Measurements from ENCODE around the gene TLE1. TPM values are rescaled to one million over a fixed set of nuclear protein-coding genes. Genes with fewer than 3 reads are reported as not detected.

The TLE1 gene
- total and polyA plus RNA-seq, 2 experiments from 2014 or later: 100 to 117 TPM

DNA sequence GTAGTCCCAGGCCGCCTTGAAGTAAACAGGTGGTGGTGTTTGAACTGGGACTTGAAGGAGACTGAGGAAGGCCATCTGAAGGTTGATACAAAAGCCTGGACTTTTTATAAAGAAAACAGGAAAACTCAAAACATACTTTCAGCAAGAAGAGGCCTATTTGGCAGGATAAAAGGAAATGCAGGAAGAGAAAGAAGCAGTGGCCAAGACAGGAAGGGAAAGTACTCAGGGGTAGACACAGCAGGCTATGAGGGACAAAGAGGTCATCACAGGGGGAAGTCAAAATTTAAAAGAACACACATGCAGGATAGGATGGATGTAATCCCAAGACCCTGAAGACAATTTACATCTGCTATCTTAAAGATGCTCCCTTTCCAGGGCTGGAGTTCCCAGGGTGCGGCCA is 13.0 kb downstream of the TLE1 start:
- no peaks in the 10 kb centered on the region for H3K9me2 ChIP-seq (replicated peaks; ENCODE audit: insufficient read depth)
- H3K4me1 ChIP-seq (ENCODE audit: insufficient read depth): peaks cover 14% of the 10 kb centered on the region
- H3K27ac ChIP-seq: no peak overlapping the region
- DNase-seq (ENCODE audit: low spot score): no peak
- WGBS (ENCODE audit: low lambda C conversion rate, missing lambda C conversion rate): 98% methylated on average over 2 of the region's 2 CpGs
- peaks cover 98% of the 10 kb centered on the region for H3K79me2 ChIP-seq
- no peak overlapping the region for H2AFZ ChIP-seq
- no peaks in the 10 kb centered on the region for H3K9me3 ChIP-seq (ENCODE audit: low read depth)
- H3K4me2 ChIP-seq: no peak overlapping the region
- no peak overlapping the region for H3K4me3 ChIP-seq
- H3K36me3 ChIP-seq (replicated peaks; ENCODE audit: insufficient read depth, low read depth): peaks cover 3% of the 10 kb centered on the region
- no peaks in the 10 kb centered on the region for H3K27me3 ChIP-seq
- H4K20me1 ChIP-seq (ENCODE audit: insufficient read depth, poor library complexity, severe bottlenecking): peaks cover 87% of the 10 kb centered on the region
- TF ChIP-seq EZH2 (IDR thresholded peaks at IDR 0.05; ENCODE audit: borderline replicate concordance) (no peak), EZH2phosphoT487 (IDR thresholded peaks at IDR 0.05; ENCODE audit: low read depth, severe bottlenecking, unreplicated experiment) (no peak), CTCF (IDR thresholded peaks at IDR 0.05; ENCODE audit: poor library complexity) (no peak)

GRCh38 chr9:81673310-81673709 is 16.0 kb downstream of the TLE1 start:
- Histone ChIP-seq H3K36me3 (replicated peaks; ENCODE audit: insufficient read depth, low read depth) (peaks cover 3% of the 10 kb centered on the region), H3K4me2 (no peak overlapping the region), H4K20me1 (ENCODE audit: insufficient read depth, poor library complexity, severe bottlenecking) (peaks cover 86% of the 10 kb centered on the region), H3K79me2 (peaks cover 98% of the 10 kb centered on the region), H3K4me3 (no peak overlapping the region), H3K9me2 (replicated peaks; ENCODE audit: insufficient read depth) (no peaks in the 10 kb centered on the region), H3K9me3 (ENCODE audit: low read depth) (no peaks in the 10 kb centered on the region), H3K4me1 (ENCODE audit: insufficient read depth) (peaks cover 14% of the 10 kb centered on the region), H2AFZ (no peak overlapping the region), H3K27ac (no peak overlapping the region), H3K27me3 (no peaks in the 10 kb centered on the region)
- no peak for DNase-seq (ENCODE audit: low spot score)
- whole genome bisulfite sequencing (ENCODE audit: low lambda C conversion rate, missing lambda C conversion rate): 75% methylated on average over 5 of the region's 5 CpGs
- TF ChIP-seq CTCF (IDR thresholded peaks at IDR 0.05; ENCODE audit: poor library complexity) (no peak), EZH2 (IDR thresholded peaks at IDR 0.05; ENCODE audit: borderline replicate concordance) (no peak), EZH2phosphoT487 (IDR thresholded peaks at IDR 0.05; ENCODE audit: low read depth, severe bottlenecking, unreplicated experiment) (no peak)

GRCh38 chr9:81671880-81672280 is 17.5 kb downstream of the TLE1 start:
- H3K4me3 ChIP-seq: no peak overlapping the region
- H3K4me2 ChIP-seq: no peak overlapping the region
- TF ChIP-seq EZH2phosphoT487 (IDR thresholded peaks at IDR 0.05; ENCODE audit: low read depth, severe bottlenecking, unreplicated experiment): no peak
- TF ChIP-seq CTCF (IDR thresholded peaks at IDR 0.05; ENCODE audit: poor library complexity): no peak
- no peak for TF ChIP-seq EZH2 (IDR thresholded peaks at IDR 0.05; ENCODE audit: borderline replicate concordance)
- no peak overlapping the region for H3K27ac ChIP-seq
- H3K9me3 ChIP-seq (ENCODE audit: low read depth): no peaks in the 10 kb centered on the region
- peaks cover 3% of the 10 kb centered on the region for H3K36me3 ChIP-seq (replicated peaks; ENCODE audit: insufficient read depth, low read depth)
- 94% methylated on average over 3 of the region's 3 CpGs for WGBS (ENCODE audit: low lambda C conversion rate, missing lambda C conversion rate)
- peaks cover 98% of the 10 kb centered on the region for H3K79me2 ChIP-seq
- no peaks in the 10 kb centered on the region for H3K27me3 ChIP-seq
- H3K4me1 ChIP-seq (ENCODE audit: insufficient read depth): peaks cover 14% of the 10 kb centered on the region
- DNase-seq (ENCODE audit: low spot score): peak; percentile 28
- no peak overlapping the region for H2AFZ ChIP-seq
- peaks cover 90% of the 10 kb centered on the region for H4K20me1 ChIP-seq (ENCODE audit: insufficient read depth, poor library complexity, severe bottlenecking)
- H3K9me2 ChIP-seq (replicated peaks; ENCODE audit: insufficient read depth): no peaks in the 10 kb centered on the region

DNA sequence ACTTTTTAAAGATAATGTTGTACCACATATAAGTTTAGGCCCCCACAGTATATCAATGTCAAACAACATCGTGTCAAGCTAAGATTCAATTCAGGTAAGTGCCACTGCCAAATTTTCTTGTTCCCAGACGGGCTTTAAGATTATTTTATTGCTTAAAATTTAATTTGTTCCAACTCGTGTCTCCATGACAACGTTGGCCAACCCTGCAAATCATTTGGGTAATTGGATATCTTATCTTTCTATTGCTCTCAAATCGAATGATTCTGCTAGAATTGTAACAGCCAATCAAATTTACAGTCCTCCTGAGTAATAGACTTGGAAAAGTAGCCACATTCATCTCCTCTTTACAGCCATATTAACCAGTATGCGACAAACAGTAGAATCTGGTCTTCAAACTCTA is 19.5 kb downstream of the TLE1 start:
- Histone ChIP-seq H3K36me3 (replicated peaks; ENCODE audit: insufficient read depth, low read depth) (peaks cover 3% of the 10 kb centered on the region), H3K79me2 (peaks cover 98% of the 10 kb centered on the region), H3K27me3 (no peaks in the 10 kb centered on the region), H2AFZ (no peak overlapping the region), H3K9me2 (replicated peaks; ENCODE audit: insufficient read depth) (no peaks in the 10 kb centered on the region), H4K20me1 (ENCODE audit: insufficient read depth, poor library complexity, severe bottlenecking) (peaks cover 91% of the 10 kb centered on the region), H3K4me3 (no peak overlapping the region), H3K27ac (no peak overlapping the region), H3K4me1 (ENCODE audit: insufficient read depth) (peaks cover 30% of the 10 kb centered on the region), H3K4me2 (no peak overlapping the region), H3K9me3 (ENCODE audit: low read depth) (no peaks in the 10 kb centered on the region)
- WGBS (ENCODE audit: low lambda C conversion rate, missing lambda C conversion rate): 76% methylated on average over 6 of the region's 6 CpGs
- TF ChIP-seq EZH2 (IDR thresholded peaks at IDR 0.05; ENCODE audit: borderline replicate concordance): no peak
- no peak for TF ChIP-seq CTCF (IDR thresholded peaks at IDR 0.05; ENCODE audit: poor library complexity)
- no peak for TF ChIP-seq EZH2phosphoT487 (IDR thresholded peaks at IDR 0.05; ENCODE audit: low read depth, severe bottlenecking, unreplicated experiment)
- DNase-seq (ENCODE audit: low spot score): no peak

Data from hepatocyte (in vitro differentiated cells).